Gastroesophageal sphincter (tissue), 3 donors: ENCODE measurements around the gene ADAM10.

Source experiments
- CTCF ChIP-seq, 4 experiments: fragments of 200-600 bp in 2 of 4; fragments of 450-650 bp in 2 of 4; sonication (generic) in 1 of 4; IDR thresholded peaks; one replicate each; pipeline ENCODE4 v1.5.1; 2017 to 2019; ENCODE audit warnings: antibody characterized with exemption in 4 of 4, mild to moderate bottlenecking in 2 of 4, moderate library complexity in 2 of 4
- EP300 ChIP-seq: sonication (generic); formaldehyde crosslinking; IDR thresholded peaks from one replicate; pipeline ENCODE4 v1.6.1; 2017; ENCODE audit warnings: antibody characterized with exemption, mild to moderate bottlenecking
- POLR2AphosphoS5 ChIP-seq: sonication (generic); formaldehyde crosslinking; IDR thresholded peaks from one replicate; pipeline ENCODE4 v1.6.1; 2017; ENCODE audit warnings: antibody characterized with exemption

- TF ChIP-seq CTCF (IDR thresholded peaks at IDR 0.05) (no peak), EP300 (no peak), POLR2AphosphoS5 (peak; percentile 67)
These were observed 202.6 kb downstream of the ADAM10 start for GRCh38 chr15:58546635-58547627.
